ENCODE results near the gene EDRF1.
"Not testable (repeated sequence)": the region's sequence is repeated elsewhere in the genome, so short reads cannot be mapped to it uniquely, and the experiment has no call there.

DNA sequence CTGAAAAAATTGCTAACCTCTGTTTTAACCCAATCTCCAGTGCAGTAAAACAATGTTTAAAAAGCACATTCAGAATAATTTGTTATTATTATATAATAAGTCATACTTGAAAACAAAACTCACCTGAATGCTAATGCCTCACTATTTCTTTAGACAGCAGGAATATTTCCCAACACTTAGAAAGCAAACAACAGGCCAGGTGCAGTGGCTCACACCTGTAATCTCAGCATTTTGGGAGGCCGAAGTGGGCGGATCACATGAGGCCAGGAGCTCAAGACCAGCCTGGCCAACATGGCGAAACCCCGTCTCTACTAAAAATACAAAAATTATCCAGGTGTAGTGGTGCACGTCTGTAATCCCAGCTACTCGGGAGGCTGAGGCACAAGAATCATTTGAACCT lies 22.6 kb upstream of the EDRF1 start:
- TF ChIP-seq, protein P1, sequence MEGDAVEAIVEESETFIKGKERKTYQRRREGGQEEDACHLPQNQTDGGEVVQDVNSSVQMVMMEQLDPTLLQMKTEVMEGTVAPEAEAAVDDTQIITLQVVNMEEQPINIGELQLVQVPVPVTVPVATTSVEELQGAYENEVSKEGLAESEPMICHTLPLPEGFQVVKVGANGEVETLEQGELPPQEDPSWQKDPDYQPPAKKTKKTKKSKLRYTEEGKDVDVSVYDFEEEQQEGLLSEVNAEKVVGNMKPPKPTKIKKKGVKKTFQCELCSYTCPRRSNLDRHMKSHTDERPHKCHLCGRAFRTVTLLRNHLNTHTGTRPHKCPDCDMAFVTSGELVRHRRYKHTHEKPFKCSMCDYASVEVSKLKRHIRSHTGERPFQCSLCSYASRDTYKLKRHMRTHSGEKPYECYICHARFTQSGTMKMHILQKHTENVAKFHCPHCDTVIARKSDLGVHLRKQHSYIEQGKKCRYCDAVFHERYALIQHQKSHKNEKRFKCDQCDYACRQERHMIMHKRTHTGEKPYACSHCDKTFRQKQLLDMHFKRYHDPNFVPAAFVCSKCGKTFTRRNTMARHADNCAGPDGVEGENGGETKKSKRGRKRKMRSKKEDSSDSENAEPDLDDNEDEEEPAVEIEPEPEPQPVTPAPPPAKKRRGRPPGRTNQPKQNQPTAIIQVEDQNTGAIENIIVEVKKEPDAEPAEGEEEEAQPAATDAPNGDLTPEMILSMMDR (conservative IDR thresholded peaks at IDR 0.05): not testable (repeated sequence)
- TF ChIP-seq ZFX (IDR thresholded peaks at IDR 0.05): not testable (repeated sequence)
